Measurements from ENCODE around the gene RASAL1.

DNA sequence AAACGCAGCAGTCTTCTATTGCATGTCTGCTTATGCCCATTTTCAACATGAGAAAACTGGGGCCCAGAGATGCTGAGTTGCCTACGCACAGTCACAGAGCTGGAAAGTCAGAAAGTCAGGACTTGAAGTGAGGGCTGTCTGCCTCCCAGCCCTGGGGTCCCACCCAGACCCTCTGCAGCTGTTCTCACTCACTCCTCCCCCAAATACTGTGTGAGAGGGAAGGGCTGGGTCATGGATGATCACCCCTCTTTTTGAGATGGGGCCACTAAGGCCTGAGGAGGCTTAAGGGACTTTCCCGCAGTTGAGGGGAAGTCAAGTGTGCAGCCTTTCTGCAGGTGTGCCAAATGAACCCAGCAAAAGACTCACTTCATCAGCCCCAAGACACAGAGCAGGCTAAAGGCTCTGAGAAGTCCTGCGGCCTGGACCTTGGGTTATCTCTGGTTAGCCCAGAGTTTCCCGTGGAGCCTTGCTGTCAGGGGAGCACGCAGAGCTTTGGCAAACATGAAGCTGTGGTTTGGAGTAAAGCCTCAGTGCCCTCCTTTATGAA lies 60.4 kb downstream of the RASAL1 start:
- TF ChIP-seq POLR2A (IDR thresholded peaks at IDR 0.05), result no peak
- no peak for TF ChIP-seq CTCF (IDR thresholded peaks at IDR 0.05)

Measured in esophagus squamous epithelium (tissue), 4 donors.